ENCODE data around the gene COMMD3.
A peak's percentile ranks its signal among the peaks of the same experiment; 100 is the strongest.

The COMMD3 gene

DNA sequence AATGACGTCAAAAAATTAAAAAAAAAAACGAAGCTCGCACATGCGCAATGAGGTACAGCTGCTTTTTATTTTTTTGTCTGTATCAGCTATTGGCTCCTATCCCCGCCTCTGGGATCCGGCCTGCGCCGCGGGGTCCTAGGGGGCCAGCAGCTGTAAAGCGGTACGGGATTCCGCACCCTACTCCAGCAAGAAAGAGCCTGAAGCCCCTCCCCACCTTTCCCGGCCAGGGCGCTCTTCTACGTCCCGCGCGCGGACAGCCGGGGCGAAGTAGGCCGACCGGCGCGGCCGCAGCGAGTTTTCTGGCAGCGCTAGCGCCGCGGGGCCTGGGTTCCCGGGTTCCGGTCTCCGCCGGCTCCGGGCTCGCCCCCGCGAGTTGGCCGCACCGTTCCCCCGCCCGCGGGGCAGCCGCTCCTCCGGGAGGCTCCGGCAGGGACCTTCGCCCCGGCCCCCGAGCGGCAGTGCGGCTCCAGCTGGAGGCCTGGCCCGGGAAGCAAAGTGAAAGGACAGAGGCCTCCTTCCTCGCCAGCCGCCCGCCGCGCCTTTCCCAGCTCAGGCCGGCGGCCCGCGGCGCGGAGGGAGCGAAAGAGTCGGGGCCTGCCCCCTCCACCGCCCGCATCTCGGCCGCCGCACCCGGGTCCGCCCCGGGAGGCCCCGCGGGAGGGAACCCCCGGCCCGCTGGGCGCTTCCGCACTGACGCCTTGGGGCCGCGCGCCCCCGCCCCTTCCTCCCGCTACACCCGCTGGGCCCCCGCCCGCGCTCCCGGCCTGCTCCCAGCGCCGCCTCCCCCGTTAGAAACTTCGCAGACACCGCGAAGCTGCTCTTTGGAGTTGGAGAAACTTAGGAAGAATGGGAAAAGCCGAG, 24.4 kb downstream of the COMMD3 start:
- TF ChIP-seq, protein P1, sequence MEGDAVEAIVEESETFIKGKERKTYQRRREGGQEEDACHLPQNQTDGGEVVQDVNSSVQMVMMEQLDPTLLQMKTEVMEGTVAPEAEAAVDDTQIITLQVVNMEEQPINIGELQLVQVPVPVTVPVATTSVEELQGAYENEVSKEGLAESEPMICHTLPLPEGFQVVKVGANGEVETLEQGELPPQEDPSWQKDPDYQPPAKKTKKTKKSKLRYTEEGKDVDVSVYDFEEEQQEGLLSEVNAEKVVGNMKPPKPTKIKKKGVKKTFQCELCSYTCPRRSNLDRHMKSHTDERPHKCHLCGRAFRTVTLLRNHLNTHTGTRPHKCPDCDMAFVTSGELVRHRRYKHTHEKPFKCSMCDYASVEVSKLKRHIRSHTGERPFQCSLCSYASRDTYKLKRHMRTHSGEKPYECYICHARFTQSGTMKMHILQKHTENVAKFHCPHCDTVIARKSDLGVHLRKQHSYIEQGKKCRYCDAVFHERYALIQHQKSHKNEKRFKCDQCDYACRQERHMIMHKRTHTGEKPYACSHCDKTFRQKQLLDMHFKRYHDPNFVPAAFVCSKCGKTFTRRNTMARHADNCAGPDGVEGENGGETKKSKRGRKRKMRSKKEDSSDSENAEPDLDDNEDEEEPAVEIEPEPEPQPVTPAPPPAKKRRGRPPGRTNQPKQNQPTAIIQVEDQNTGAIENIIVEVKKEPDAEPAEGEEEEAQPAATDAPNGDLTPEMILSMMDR (IDR thresholded peaks at IDR 0.05; ENCODE audit: low read depth, low read length) = no peak
- peak; percentile 60 for DNase-seq (ENCODE audit: extremely low read depth, low read depth)

DNA sequence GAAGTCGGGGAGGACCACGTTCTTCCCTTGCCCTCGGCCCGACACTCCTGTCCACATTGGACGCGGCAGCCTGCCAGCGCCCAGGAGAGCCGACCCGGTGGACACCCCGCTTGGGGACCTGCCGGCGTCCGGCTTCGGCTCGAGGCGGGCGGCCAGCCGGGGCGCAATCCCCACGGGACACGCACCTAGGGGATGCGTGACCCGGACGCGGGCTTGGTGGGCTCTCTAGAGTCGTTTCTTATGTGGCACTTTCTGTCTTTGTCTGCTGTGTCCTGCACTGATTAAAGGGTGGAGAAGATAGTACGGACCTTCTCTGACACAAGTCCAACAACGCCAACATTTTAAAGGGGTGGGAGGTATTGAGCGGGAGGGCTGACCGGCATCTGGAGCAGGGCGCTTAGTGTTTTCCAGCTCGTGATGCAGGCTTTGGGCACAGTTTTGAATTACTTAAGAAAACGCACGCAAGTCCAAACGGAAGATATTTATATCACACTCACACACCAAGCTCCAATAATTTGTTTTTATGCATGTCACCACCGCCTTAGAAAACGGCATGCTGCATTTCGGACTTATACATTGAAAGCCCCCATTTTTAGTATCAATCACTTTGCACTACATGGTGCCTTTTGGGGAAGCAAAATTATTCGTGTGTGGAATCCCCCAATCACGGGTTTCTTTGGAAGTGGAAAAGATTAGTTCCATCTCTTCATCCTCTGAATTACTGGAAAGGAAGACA, 25.2 kb downstream of the COMMD3 start:
- no peak for DNase-seq (ENCODE audit: extremely low read depth, low read depth)
- TF ChIP-seq, protein P1 (IDR thresholded peaks at IDR 0.05; ENCODE audit: low read depth, low read length) = no peak

DNA sequence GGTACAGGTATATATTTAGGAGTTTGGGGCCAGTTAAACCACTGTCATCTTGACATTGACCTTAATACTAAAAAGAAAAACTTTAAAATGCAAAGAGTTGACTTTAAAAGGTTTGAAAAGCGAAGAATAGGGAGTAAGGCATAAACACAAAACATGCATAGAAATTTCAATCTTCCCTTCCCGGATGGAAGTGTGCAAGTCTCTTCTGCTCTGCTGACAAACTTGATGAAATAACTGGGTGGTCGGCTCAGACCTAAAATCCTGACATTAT, 25.7 kb downstream of the COMMD3 start:
- TF ChIP-seq, protein P1 (IDR thresholded peaks at IDR 0.05; ENCODE audit: low read depth, low read length) = no peak
- DNase-seq (ENCODE audit: extremely low read depth, low read depth) = no peak

DNA sequence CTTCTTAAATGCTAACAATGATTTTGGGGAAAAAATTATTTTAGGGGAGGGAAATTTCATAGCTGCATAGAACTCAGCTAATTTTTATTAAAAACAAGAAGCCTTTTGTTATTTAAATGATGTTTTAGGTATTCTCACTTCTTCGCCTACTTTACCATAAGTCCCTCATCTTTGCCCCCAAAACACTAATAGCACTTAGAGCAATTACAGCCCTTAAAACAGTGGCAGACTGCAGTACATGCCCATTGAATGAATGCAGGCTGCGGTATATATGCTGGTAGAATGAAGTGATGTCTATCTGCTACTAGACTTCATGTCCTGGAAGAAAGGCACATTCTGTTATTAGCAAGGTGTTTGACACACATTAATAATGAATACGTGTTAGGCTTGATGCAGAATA, 26.2 kb downstream of the COMMD3 start:
- no peak for DNase-seq (ENCODE audit: extremely low read depth, low read depth)
- TF ChIP-seq, protein P1 (IDR thresholded peaks at IDR 0.05; ENCODE audit: low read depth, low read length) = no peak

DNA sequence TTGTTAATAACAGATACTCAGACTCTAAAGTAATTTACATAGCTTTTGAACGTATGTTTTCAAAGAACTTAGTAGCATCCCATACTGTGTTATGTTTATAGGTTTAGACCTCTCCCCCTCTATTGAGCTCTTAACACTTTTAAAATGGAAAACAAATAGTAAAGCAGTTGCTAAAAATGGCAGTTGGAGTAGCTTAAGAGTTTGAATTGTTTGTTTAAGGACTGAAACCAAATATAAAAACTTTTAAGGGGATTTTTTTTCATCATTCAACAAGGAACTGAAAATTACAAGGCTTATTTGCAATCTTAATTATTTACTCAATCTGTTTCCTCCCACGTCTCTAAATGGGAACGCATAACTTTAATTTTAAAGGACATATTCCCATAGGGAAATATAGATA, 27.5 kb downstream of the COMMD3 start:
- TF ChIP-seq, protein P1 (IDR thresholded peaks at IDR 0.05; ENCODE audit: low read depth, low read length) = no peak
- DNase-seq (ENCODE audit: extremely low read depth, low read depth) = no peak

DNA sequence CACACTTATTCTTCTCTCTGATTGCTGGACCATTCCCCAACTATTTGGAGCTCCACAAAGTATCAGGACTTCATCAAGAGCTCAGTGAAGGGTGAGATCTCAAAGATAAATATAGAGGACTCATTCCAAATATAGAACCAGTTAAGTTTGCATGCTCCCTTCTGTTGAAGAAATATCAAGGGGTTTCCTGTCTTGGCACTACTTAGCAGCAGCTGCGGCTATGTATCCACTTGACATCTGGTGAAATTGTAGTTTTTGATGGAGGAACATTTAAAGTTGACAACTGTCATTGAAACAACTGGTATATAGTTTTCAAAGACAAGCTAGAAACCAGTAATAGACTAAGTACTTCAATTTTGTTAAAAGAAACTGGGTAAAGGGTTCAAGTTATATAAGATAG, 28.1 kb downstream of the COMMD3 start:
- DNase-seq (ENCODE audit: extremely low read depth, low read depth) = no peak
- TF ChIP-seq, protein P1 (IDR thresholded peaks at IDR 0.05; ENCODE audit: low read depth, low read length) = no peak

DNA sequence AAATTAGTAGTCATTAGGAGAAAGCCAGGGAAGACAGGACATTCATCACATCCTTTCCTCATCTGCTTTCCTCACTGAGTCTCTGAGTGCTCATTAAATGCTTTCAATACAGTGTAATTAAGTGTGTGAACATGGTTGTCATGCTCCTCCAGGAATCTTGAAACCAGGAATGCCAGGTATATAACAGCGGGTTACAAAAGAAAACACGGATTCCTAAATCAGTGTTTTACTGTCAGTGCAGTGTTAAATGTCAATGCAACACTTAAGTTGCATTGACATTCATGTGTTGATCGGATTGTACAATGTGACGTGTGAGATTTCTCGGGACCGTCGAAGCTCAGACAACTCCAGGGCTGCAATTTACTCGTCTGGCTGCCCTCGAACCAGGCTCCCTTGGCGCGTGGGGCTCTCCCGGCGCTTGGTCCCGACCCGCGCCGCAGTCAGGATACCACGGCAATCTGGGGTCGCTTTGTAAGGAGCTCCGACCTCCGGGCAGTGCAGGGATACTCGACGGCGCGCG, 28.7 kb downstream of the COMMD3 start:
- DNase-seq (ENCODE audit: extremely low read depth, low read depth) = no peak
- TF ChIP-seq, protein P1 (IDR thresholded peaks at IDR 0.05; ENCODE audit: low read depth, low read length) = no peak

All from AG09319 (cell line).